GM21515 (cell line): ENCODE results near the gene SPECC1L.

ENCODE experiments used
- ATAC-seq: cut with Tn5 transposase; IDR thresholded peaks from one replicate; pipeline ENCODE4 v1.9.1; 2021; ENCODE audit not compliant: unreplicated experiment

The SPECC1L gene

GRCh38 chr22:24358105-24358836, 87.6 kb downstream of the SPECC1L start:
- no peak for ATAC-seq

GRCh38 chr22:24359452-24360120, 89.0 kb downstream of the SPECC1L start:
- ATAC-seq: no peak

- ATAC-seq: no peak
Observed at GRCh38 chr22:24361976-24362646, 91.5 kb downstream of the SPECC1L start.

- ATAC-seq: no peak
Observed at GRCh38 chr22:24363243-24363642, 92.6 kb downstream of the SPECC1L start.

DNA sequence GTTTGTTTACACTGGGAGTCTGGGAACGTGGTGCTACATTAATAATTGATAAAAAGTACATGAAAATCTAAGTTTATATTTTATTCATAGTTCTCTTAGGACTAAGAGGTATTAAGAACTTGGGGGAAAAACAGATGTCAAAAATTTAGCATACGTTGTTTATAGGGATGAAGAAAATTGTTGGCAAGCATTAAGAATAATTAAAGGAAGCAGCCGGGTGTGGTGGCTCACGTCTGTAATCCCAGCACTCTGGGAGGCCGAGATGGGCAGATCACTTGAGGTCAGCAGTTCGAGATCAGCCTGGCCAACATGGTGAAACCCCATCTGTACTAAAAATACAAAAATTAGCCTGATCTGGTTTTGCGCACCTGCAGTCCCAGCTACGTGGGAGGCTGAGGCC, 96.1 kb downstream of the SPECC1L start:
- ATAC-seq: no peak

GRCh38 chr22:24367841-24368240, 97.2 kb downstream of the SPECC1L start:
- ATAC-seq: no peak

- no peak for ATAC-seq
Observed at GRCh38 chr22:24370401-24370800, 99.8 kb downstream of the SPECC1L start.

DNA sequence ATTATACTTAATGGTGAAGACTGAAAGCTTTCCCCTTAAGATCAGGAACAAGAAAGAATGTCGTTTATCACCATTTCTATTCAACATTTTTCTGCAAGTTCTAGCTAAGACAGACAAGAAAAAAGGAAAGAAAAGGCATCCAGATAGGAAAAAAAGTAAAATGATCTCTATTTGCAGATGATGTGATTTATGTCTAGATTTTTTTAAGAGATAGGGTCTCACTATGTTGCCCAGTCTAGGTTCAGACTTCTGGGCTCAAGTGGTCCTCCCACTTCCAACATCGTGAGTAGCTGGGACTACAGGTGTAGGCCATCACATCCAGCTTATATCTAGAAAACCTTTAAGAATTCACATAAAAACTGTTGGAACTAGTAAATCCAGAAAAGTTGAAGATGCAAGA, 105.4 kb downstream of the SPECC1L start:
- no peak for ATAC-seq

DNA sequence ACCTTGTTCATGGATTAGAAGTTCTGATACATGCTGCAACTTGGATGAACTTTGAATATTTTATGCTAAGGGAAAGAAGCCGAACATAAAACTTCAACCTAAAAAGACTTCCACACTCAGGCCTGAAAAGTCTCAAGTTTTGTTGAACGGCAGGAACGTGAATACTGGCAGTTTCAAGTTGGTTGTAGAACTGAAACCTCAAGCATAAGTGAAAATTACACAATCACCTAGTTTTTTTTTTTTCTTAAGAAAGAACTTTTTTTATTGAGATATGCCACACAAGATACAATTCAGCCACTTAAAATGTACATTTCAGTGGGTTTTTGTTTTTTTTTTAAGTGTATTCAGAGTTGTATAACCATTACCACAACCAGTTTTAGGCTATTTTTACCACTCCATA, 106.0 kb downstream of the SPECC1L start:
- ATAC-seq: no peak

DNA sequence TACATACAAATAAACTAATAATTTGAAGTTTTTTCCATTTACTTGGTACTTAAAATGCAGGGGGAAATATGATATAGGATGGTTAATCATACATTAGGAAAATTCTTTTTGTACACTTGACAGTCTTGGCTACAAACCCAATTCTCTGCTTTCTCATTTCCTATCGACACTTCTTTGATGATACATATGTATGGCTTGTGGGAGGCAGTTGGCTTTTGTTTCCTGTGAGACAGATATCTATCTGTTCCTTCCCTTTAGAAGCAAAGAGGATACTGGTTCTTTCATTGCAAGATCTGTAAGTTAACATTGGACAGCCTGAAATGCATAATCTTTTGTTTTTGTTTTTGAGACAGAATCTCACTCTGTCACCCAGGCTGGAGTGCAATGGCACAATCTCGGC, 108.9 kb downstream of the SPECC1L start:
- ATAC-seq: no peak

DNA sequence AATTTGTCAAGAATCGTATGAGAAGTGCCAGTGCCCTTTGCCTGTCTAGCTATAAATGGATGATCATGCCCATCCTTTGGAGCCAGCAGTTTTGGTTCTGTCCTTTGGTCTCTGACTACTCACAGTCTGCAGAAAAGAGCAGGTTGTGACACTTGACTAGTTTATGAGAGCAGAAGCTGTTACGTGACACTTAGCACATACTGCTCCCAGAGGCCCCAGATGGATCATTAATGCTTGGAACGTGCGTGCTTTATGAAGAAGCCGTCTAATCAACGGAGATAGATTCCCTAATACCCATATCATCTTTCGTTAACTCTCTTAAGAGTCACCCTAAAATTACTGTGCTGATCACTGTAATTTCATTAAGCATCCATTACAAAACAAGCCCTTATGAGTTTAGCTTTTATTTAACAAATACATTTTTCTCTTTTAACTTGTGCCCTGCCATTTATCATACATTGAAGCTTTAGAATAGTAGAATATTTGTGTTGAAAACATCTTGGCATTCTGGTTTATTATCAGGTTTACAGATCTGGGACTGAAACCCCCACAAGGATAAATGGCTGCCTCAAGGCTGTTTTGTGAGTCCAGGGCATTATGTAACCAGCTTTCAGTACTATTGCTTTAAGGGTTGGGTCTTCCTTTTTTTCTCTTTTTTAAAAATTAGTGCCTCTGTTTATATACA, 109.7 kb downstream of the SPECC1L start:
- no peak for ATAC-seq

GRCh38 chr22:24380905-24381230, 110.2 kb downstream of the SPECC1L start:
- ATAC-seq: no peak

DNA sequence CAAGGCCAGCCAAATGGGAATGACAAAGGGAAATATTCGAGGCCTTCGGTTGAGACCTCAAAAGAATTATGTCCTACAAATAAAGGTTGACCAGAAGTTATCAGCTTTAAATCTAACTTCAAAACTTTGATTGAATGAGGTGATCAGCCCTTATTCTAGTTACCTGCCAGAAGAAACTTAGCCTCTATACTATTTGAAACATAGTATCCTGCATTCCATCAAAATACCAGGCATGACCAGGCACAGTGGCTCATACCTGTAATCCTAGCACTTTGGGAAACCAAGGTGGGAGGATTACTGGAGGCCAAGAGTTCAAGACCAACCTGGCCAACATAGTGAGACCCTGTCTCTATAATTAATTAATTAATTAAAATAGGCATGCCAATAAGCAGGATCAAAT, 112.4 kb downstream of the SPECC1L start:
- no peak for ATAC-seq

GRCh38 chr22:24384131-24384530, 113.5 kb downstream of the SPECC1L start:
- ATAC-seq: no peak

DNA sequence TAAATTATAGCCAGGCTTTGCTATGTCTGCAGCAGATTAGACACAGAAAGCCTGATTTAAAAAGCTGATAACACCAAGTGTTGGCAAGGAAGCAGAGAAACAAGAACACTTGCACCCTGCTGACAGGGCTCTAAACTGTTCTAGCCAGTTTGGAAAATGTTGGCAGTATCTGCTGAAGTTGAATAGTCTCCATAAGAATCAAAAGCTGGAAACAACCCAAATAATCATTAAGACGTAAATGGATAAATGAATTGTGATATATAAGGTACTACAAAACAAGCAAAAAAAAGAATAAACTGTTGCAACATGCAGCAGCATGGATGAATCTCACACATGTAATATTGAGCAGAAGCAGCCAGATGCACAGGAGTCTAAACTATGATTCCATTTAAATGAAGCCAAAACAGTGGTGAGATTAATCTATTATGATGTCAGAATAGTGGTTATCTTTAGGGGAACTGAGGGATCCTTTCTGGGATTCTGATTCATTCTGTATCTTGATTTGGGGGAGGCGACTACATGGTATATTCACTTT, 116.4 kb downstream of the SPECC1L start:
- no peak for ATAC-seq

DNA sequence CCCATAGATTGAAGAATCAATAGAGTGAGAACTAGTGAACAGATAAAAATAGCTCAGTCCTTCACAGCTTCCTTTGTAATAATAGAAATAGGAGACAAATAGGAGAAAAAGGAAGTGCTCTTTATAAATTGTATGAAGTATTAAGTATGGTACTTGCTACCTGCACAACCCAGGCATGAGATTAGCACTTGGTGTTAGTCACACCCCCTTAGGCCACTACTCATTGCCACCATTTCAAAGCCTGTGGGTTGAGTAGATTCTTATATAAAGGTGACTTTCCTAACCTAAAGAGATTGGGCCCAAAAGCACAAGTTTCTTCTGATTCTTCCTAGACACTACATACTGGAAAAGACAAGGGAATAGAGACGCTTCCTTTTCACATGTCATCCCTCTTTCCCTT, 119.0 kb downstream of the SPECC1L start:
- no peak for ATAC-seq

DNA sequence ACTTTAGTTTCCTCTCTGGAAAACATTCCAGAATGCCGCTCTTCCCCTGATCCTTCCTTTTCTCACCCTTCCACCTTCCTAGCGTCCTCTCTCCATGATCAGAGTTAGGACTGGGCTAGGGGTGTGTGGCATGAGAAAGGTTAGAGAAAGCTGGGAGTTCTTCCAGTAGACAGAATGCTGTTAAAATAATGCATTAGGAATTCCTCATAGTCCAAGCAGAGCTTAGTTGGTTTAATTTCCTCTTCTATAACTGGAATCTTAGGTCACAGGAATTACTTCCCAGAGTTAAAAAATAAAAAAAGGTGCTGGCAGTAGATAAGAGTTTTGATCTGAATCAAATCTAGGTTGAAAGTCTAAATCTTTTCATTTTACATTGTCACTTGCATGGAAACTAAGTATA, 119.5 kb downstream of the SPECC1L start:
- ATAC-seq: no peak

DNA sequence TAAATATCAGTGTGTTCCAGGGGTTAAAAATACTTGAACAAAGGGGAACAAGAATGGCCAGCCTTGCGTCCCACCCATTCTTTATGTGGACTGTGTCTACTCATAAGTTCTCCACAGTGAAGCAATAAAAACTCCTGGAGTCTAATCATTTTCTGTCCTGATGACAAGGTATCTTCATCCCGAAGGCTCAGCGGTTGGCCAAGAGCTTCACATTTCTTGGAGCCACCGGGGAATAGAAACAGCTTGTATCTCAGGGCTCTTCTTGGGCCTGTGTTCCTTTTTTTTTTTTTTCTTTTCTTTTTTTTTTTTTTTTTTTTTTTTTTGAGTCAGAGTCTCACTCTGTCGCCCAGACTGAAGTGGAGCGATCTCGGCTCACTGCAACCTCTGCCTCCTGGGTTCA, 119.9 kb downstream of the SPECC1L start:
- no peak for ATAC-seq

DNA sequence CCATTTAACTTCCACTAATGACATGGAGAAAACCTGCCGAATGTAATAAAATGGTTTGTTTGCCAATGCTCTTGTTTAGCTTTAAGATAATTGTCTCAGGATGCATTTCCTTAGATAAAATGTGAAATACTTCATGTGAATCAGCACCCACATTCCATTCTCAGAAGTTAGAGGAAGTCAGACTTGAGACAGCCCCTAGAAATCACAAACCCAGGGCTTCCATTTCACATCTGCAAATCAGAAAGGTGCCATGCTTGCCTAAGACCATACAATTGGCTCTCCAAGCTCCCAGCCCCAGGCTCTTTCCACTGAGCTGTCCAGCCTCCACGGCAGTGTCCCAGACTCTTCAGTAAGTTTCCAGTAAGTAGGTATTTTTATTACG, 121.2 kb downstream of the SPECC1L start:
- ATAC-seq: no peak

DNA sequence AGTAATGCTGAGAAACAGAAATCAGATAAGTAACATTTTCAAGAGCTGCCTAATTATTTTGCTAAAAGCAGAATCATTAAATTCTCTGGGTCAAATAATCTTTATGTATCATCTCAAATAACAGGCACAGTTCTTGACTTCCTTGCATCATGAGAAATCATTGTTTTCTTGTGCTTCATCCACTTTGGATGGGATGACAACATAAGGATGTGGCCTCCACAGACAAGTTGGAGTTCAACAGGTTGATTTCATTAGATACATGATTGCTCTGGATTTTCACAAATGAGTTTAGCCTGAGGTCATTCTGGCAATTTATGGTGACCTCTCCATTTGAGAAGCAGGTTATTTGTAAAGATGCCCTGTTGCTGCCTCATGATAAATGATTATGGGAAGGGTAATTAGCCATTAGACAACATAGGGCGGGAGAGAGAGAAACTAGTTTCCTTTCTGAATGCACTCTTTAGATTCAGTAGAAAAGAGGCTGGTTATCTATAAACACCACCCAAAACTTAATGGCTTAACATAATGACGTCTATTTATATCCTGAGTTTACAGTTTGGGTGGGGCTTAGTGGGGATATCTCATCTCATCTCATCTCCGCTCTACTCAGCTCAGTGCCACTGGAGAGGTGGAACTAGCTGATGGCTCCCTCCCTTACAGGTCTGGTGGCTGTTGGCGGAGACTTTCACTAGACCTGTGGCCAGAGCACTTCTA, 121.7 kb downstream of the SPECC1L start:
- ATAC-seq: no peak

GRCh38 chr22:24393012-24393559, 122.5 kb downstream of the SPECC1L start:
- ATAC-seq: no peak
